ENCODE measurements around the gene OPA1. TPM values are rescaled to one million over a fixed set of nuclear protein-coding genes. Genes with fewer than 3 reads are reported as not detected.

Gene OPA1
- total and polyA plus RNA-seq, 4 donors = 51.9 to 124 (median 88.3) TPM

GRCh38 chr3:193586526-193586925 is 6.5 kb upstream of the OPA1 start:
- H3K4me1 ChIP-seq (ENCODE audit: control insufficient read depth, insufficient read depth, low read length) = no peaks in the 10 kb centered on the region
- no peaks in the 10 kb centered on the region for H3K9me3 ChIP-seq (ENCODE audit: control insufficient read depth, insufficient read depth, low read length)
- H3K36me3 ChIP-seq (ENCODE audit: control insufficient read depth, insufficient read depth, low read length) = no peaks in the 10 kb centered on the region
- H3K27me3 ChIP-seq (ENCODE audit: control insufficient read depth, insufficient read depth, low read length) = no peaks in the 10 kb centered on the region
- no peak overlapping the region for H3K4me3 ChIP-seq (ENCODE audit: low read depth, low read length)
- DNase-seq (ENCODE audit: low read depth in 4 of 6, low spot score in 6 of 6) = no peak
- H3K27ac ChIP-seq (ENCODE audit: low read depth, low read length) = no peak overlapping the region

GRCh38 chr3:193589129-193589528 is 3.9 kb upstream of the OPA1 start:
- H3K27me3 ChIP-seq (ENCODE audit: control insufficient read depth, insufficient read depth, low read length) = no peaks in the 10 kb centered on the region
- H3K9me3 ChIP-seq (ENCODE audit: control insufficient read depth, insufficient read depth, low read length) = no peaks in the 10 kb centered on the region
- H3K4me3 ChIP-seq (ENCODE audit: low read depth, low read length) = no peak overlapping the region
- no CpG with 5 or more reads among the region's 1 CpG for WGBS (ENCODE audit: insufficient coverage)
- peaks cover 4% of the 10 kb centered on the region for H3K4me1 ChIP-seq (ENCODE audit: control insufficient read depth, insufficient read depth, low read length)
- H3K27ac ChIP-seq (ENCODE audit: low read depth, low read length) = no peak overlapping the region
- no peaks in the 10 kb centered on the region for H3K36me3 ChIP-seq (ENCODE audit: control insufficient read depth, insufficient read depth, low read length)
- no peak for DNase-seq (ENCODE audit: low read depth in 4 of 6, low spot score in 6 of 6)

- no peaks in the 10 kb centered on the region for H3K36me3 ChIP-seq (ENCODE audit: control insufficient read depth, insufficient read depth, low read length)
- no peaks in the 10 kb centered on the region for H3K9me3 ChIP-seq (ENCODE audit: control insufficient read depth, insufficient read depth, low read length)
- no peak for DNase-seq (ENCODE audit: low read depth in 4 of 6, low spot score in 6 of 6)
- no CpG with 5 or more reads among the region's 1 CpG for WGBS (ENCODE audit: insufficient coverage)
- H3K27me3 ChIP-seq (ENCODE audit: control insufficient read depth, insufficient read depth, low read length) = no peaks in the 10 kb centered on the region
- H3K4me3 ChIP-seq (ENCODE audit: low read depth, low read length) = no peak overlapping the region
- peaks cover 9% of the 10 kb centered on the region for H3K4me1 ChIP-seq (ENCODE audit: control insufficient read depth, insufficient read depth, low read length)
- no peak overlapping the region for H3K27ac ChIP-seq (ENCODE audit: low read depth, low read length)
Observed at GRCh38 chr3:193589616-193590015, 3.4 kb upstream of the OPA1 start.

- Histone ChIP-seq H3K4me3 (ENCODE audit: low read depth, low read length) (no peak overlapping the region), H3K4me1 (ENCODE audit: control insufficient read depth, insufficient read depth, low read length) (peaks cover 9% of the 10 kb centered on the region), H3K27me3 (ENCODE audit: control insufficient read depth, insufficient read depth, low read length) (no peaks in the 10 kb centered on the region), H3K36me3 (ENCODE audit: control insufficient read depth, insufficient read depth, low read length) (no peaks in the 10 kb centered on the region), H3K9me3 (ENCODE audit: control insufficient read depth, insufficient read depth, low read length) (no peaks in the 10 kb centered on the region), H3K27ac (ENCODE audit: low read depth, low read length) (no peak overlapping the region)
- no peak for DNase-seq (ENCODE audit: low read depth in 4 of 6, low spot score in 6 of 6)
- WGBS (ENCODE audit: insufficient coverage) = 86% methylated on average over 1 of the region's 6 CpGs
Observed at GRCh38 chr3:193590088-193590856, 2.7 kb upstream of the OPA1 start.

GRCh38 chr3:193593668-193594030 is 641 bp downstream of the OPA1 start:
- peaks cover 9% of the 10 kb centered on the region for H3K4me1 ChIP-seq (ENCODE audit: control insufficient read depth, insufficient read depth, low read length)
- H3K36me3 ChIP-seq (ENCODE audit: control insufficient read depth, insufficient read depth, low read length) = no peaks in the 10 kb centered on the region
- peak overlapping the region; percentile 85 for H3K4me3 ChIP-seq (ENCODE audit: low read depth, low read length)
- WGBS (ENCODE audit: insufficient coverage) = 0% methylated on average over 9 of the region's 11 CpGs
- H3K27me3 ChIP-seq (ENCODE audit: control insufficient read depth, insufficient read depth, low read length) = no peaks in the 10 kb centered on the region
- no peaks in the 10 kb centered on the region for H3K9me3 ChIP-seq (ENCODE audit: control insufficient read depth, insufficient read depth, low read length)
- peak in 2 of 6 donors; percentile 46 to 48 for DNase-seq (ENCODE audit: low read depth in 4 of 6, low spot score in 6 of 6)
- H3K27ac ChIP-seq (ENCODE audit: low read depth, low read length) = peak overlapping the region; percentile 63

- DNase-seq (ENCODE audit: low read depth in 4 of 6, low spot score in 6 of 6) = peak in 1 of 6 donors; percentile 1
- Histone ChIP-seq H3K4me3 (ENCODE audit: low read depth, low read length) (no peak overlapping the region), H3K36me3 (ENCODE audit: control insufficient read depth, insufficient read depth, low read length) (no peaks in the 10 kb centered on the region), H3K4me1 (ENCODE audit: control insufficient read depth, insufficient read depth, low read length) (peaks cover 9% of the 10 kb centered on the region), H3K9me3 (ENCODE audit: control insufficient read depth, insufficient read depth, low read length) (no peaks in the 10 kb centered on the region), H3K27ac (ENCODE audit: low read depth, low read length) (no peak overlapping the region), H3K27me3 (ENCODE audit: control insufficient read depth, insufficient read depth, low read length) (no peaks in the 10 kb centered on the region)
- no CpG with 5 or more reads among the region's 1 CpG for WGBS (ENCODE audit: insufficient coverage)
Observed at GRCh38 chr3:193594946-193595689, 2.1 kb downstream of the OPA1 start.

- Histone ChIP-seq H3K4me1 (ENCODE audit: control insufficient read depth, insufficient read depth, low read length) (peaks cover 9% of the 10 kb centered on the region), H3K4me3 (ENCODE audit: low read depth, low read length) (no peak overlapping the region), H3K27me3 (ENCODE audit: control insufficient read depth, insufficient read depth, low read length) (no peaks in the 10 kb centered on the region), H3K36me3 (ENCODE audit: control insufficient read depth, insufficient read depth, low read length) (no peaks in the 10 kb centered on the region), H3K27ac (ENCODE audit: low read depth, low read length) (no peak overlapping the region), H3K9me3 (ENCODE audit: control insufficient read depth, insufficient read depth, low read length) (no peaks in the 10 kb centered on the region)
- 90% methylated on average over 2 of the region's 5 CpGs for WGBS (ENCODE audit: insufficient coverage)
- DNase-seq (ENCODE audit: low read depth in 4 of 6, low spot score in 6 of 6) = no peak
Observed at GRCh38 chr3:193595939-193596487, 3.0 kb downstream of the OPA1 start.

GRCh38 chr3:193598202-193598601 is 5.2 kb downstream of the OPA1 start:
- 96% methylated on average over 2 of the region's 2 CpGs for WGBS (ENCODE audit: insufficient coverage)
- H3K27ac ChIP-seq (ENCODE audit: low read depth, low read length) = no peak overlapping the region
- no peak for DNase-seq (ENCODE audit: low read depth in 4 of 6, low spot score in 6 of 6)
- H3K27me3 ChIP-seq (ENCODE audit: control insufficient read depth, insufficient read depth, low read length) = no peaks in the 10 kb centered on the region
- H3K4me3 ChIP-seq (ENCODE audit: low read depth, low read length) = no peak overlapping the region
- H3K4me1 ChIP-seq (ENCODE audit: control insufficient read depth, insufficient read depth, low read length) = peaks cover 5% of the 10 kb centered on the region
- no peaks in the 10 kb centered on the region for H3K36me3 ChIP-seq (ENCODE audit: control insufficient read depth, insufficient read depth, low read length)
- H3K9me3 ChIP-seq (ENCODE audit: control insufficient read depth, insufficient read depth, low read length) = no peaks in the 10 kb centered on the region

- Histone ChIP-seq H3K27me3 (ENCODE audit: control insufficient read depth, insufficient read depth, low read length) (no peaks in the 10 kb centered on the region), H3K27ac (ENCODE audit: low read depth, low read length) (no peak overlapping the region), H3K4me1 (ENCODE audit: control insufficient read depth, insufficient read depth, low read length) (peaks cover 2% of the 10 kb centered on the region), H3K36me3 (ENCODE audit: control insufficient read depth, insufficient read depth, low read length) (no peaks in the 10 kb centered on the region), H3K9me3 (ENCODE audit: control insufficient read depth, insufficient read depth, low read length) (no peaks in the 10 kb centered on the region), H3K4me3 (ENCODE audit: low read depth, low read length) (no peak overlapping the region)
- DNase-seq (ENCODE audit: low read depth in 4 of 6, low spot score in 6 of 6) = no peak
- WGBS (ENCODE audit: insufficient coverage) = 100% methylated on average over 1 of the region's 1 CpG
Observed at GRCh38 chr3:193599393-193599792, 6.4 kb downstream of the OPA1 start.
